B cell (primary cell): ENCODE measurements around the gene CANT1. TPM values are rescaled to one million over a fixed set of nuclear protein-coding genes. Genes with fewer than 3 reads are reported as not detected.

Experiments
- ATAC-seq: fragments of 200-7000 bp; cut with Tn5 transposase; one replicate; pipeline ENCODE4 v1.10.0; 2021; ENCODE audit warnings: low read depth, mild to moderate bottlenecking, moderate number of reproducible peaks, moderate library complexity
- CTCF ChIA-PET: fragments of 350-600 bp; sonication (Branson Sonifier 250); formaldehyde crosslinking; loops from one replicate; lab custom pipeline; 2021; ENCODE audit warnings: antibody characterized with exemption, inconsistent platforms; lab: Charles Lee
- POLR2A ChIA-PET: fragments of 350-600 bp; sonication (Branson Sonifier 250); formaldehyde crosslinking; loops from one replicate; lab custom pipeline; 2021; ENCODE audit warnings: antibody characterized with exemption; lab: Charles Lee
- DNase-seq: peaks from one replicate; pipeline ENCODE4 v3.0.0; 2013
- H2AFZ ChIP-seq: 2 replicates; pipeline ENCODE4 v1.6.1; 2012; ENCODE audit warnings: mild to moderate bottlenecking, low read depth, low read length; ENCODE audit not compliant: insufficient read depth, poor library complexity, severe bottlenecking
- H3K27ac ChIP-seq, 2 donors: 1 replicate in 1 of 2; 2 replicates in 1 of 2; pipeline ENCODE4 v1.5.1; 2012 to 2013; ENCODE audit warnings: low read length in 2 of 2, mild to moderate bottlenecking in 2 of 2, moderate library complexity in 1 of 2
- H3K27me3 ChIP-seq, 4 experiments: fragments of 200-600 bp in 1 of 4; sonication (generic) in 1 of 4; replicated peaks in 1 of 4; 1 replicate in 2 of 4; 2 replicates in 2 of 4; pipeline versions ENCODE4 v1.6.1 to v1.7.0; 2013 to 2016; ENCODE audit warnings: low read length in 3 of 4, mild to moderate bottlenecking in 2 of 4, mixed read lengths in 1 of 4, moderate library complexity in 1 of 4; ENCODE audit not compliant: insufficient read depth in 4 of 4, control insufficient read depth in 3 of 4; ENCODE audit errors: control extremely low read depth in 1 of 4
- H3K36me3 ChIP-seq, 2 experiments: replicated peaks in 1 of 2; 1 replicate in 1 of 2; 2 replicates in 1 of 2; pipeline versions ENCODE4 v1.6.1 to v1.7.1; 2013; ENCODE audit warnings: low read length in 1 of 2; ENCODE audit not compliant: insufficient read depth in 2 of 2, control insufficient read depth in 1 of 2; ENCODE audit errors: control extremely low read depth in 1 of 2, extremely low read depth in 1 of 2
- H3K4me1 ChIP-seq, 2 donors: fragments of 200-600 bp in 1 of 2; sonication (generic) in 1 of 2; 1 replicate in 1 of 2; 2 replicates in 1 of 2; pipeline versions ENCODE4 v1.5.1 to v1.6.1; 2013 to 2017; ENCODE audit warnings: low read length in 2 of 2; ENCODE audit not compliant: control insufficient read depth in 2 of 2, insufficient read depth in 2 of 2
- H3K4me2 ChIP-seq: replicated peaks from 2 replicates; pipeline ENCODE3; 2012; ENCODE audit warnings: mild to moderate bottlenecking, low read depth, low read length; ENCODE audit not compliant: poor library complexity, severe bottlenecking
- H3K4me3 ChIP-seq, 5 experiments: fragments of 200-600 bp in 1 of 5; sonication (generic) in 1 of 5; 1 replicate in 3 of 5; 2 replicates in 2 of 5; pipeline versions ENCODE4 v1.5.1 to v1.7.0; 2011 to 2016; ENCODE audit warnings: low read length in 4 of 5, mild to moderate bottlenecking in 4 of 5, low read depth in 2 of 5, control low read depth in 1 of 5, moderate library complexity in 1 of 5; ENCODE audit not compliant: insufficient read depth in 1 of 5; ENCODE audit errors: control extremely low read depth in 1 of 5, extremely low read depth in 1 of 5
- H3K79me2 ChIP-seq: fragments of 200-600 bp; sonication (generic); one replicate; pipeline ENCODE4 v1.6.0; 2016; ENCODE audit warnings: low read length; ENCODE audit not compliant: control insufficient read depth, insufficient read depth
- H3K9ac ChIP-seq: fragments of 200-600 bp; sonication (generic); 2 replicates; pipeline ENCODE4 v1.6.1; 2017; ENCODE audit warnings: mild to moderate bottlenecking, low read length, moderate library complexity
- H3K9me3 ChIP-seq, 3 donors: one replicate each; pipeline versions ENCODE4 v1.6.1 to v1.7.1; 2013; ENCODE audit warnings: low read length in 2 of 3; ENCODE audit not compliant: control insufficient read depth in 2 of 3, insufficient read depth in 1 of 3; ENCODE audit errors: control extremely low read depth in 1 of 3
- H4K20me1 ChIP-seq: 2 replicates; pipeline ENCODE4 v1.6.0; 2012; ENCODE audit warnings: mild to moderate bottlenecking, low read length; ENCODE audit not compliant: insufficient read depth, control insufficient read depth, poor library complexity, severe bottlenecking
- H3K27ac Mint-ChIP-seq: one replicate; pipeline ENCODE4 v1.8.0; 2021; ENCODE audit warnings: mixed read lengths
- H3K27me3 Mint-ChIP-seq: one replicate; pipeline ENCODE4 v1.8.0; 2021; ENCODE audit warnings: mixed read lengths
- H3K4me1 Mint-ChIP-seq: one replicate; pipeline ENCODE4 v1.8.0; 2021; ENCODE audit warnings: mixed read lengths
- H3K4me3 Mint-ChIP-seq: one replicate; pipeline ENCODE4 v1.8.0; 2021; ENCODE audit warnings: mixed read lengths
- H3K9me3 Mint-ChIP-seq: one replicate; pipeline ENCODE4 v1.8.0; 2022; ENCODE audit warnings: mixed read lengths; ENCODE audit not compliant: insufficient read depth
- EZH2 ChIP-seq: IDR thresholded peaks from 2 replicates; pipeline ENCODE4 v1.6.1; 2012; ENCODE audit warnings: borderline replicate concordance, low read depth, mild to moderate bottlenecking, moderate library complexity, low read length; ENCODE audit not compliant: insufficient read depth, poor library complexity, severe bottlenecking
- WGBS: methylation state at CpG from one replicate; pipeline ENCODE4 v1.1.5; 2013; ENCODE audit warnings: missing lambda C conversion rate; ENCODE audit not compliant: insufficient coverage; 5-methylcytosine and 5-hydroxymethylcytosine counted together
- intact Hi-C: fragments of 100-400 bp; cut with micrococcal nuclease; formaldehyde crosslinking; loops from one replicate; pipeline ENCODE4 v1.10.0; 2022
- polyA plus RNA-seq: library from polyadenylated mRNA; depleted of rRNA; stranded (reverse); fragments of >200 nt; gene quantifications from 2 replicates; pipeline ENCODE4 v1.2.3, GENCODE V29; 2012
- total RNA-seq, 2 donors: library from RNA; stranded (reverse); fragments of 120-200 nt in 1 of 2; gene quantifications; 1 replicate in 1 of 2; 2 replicates in 1 of 2; pipeline versions ENCODE4 v1.2.3 to v1.2.4, GENCODE V29; 2013 to 2022
- TF ChIP-seq, protein P1 (sequence below): fragments of 200-600 bp; IDR thresholded peaks from one replicate; pipeline ENCODE4 v1.8.0; 2022; ENCODE audit warnings: antibody characterized with exemption, mild to moderate bottlenecking

The CANT1 gene
- total and polyA plus RNA-seq, 2 donors (not counting 1 experiment from before 2014, with no cell fraction given) = 17.3 to 44.2 TPM

DNA sequence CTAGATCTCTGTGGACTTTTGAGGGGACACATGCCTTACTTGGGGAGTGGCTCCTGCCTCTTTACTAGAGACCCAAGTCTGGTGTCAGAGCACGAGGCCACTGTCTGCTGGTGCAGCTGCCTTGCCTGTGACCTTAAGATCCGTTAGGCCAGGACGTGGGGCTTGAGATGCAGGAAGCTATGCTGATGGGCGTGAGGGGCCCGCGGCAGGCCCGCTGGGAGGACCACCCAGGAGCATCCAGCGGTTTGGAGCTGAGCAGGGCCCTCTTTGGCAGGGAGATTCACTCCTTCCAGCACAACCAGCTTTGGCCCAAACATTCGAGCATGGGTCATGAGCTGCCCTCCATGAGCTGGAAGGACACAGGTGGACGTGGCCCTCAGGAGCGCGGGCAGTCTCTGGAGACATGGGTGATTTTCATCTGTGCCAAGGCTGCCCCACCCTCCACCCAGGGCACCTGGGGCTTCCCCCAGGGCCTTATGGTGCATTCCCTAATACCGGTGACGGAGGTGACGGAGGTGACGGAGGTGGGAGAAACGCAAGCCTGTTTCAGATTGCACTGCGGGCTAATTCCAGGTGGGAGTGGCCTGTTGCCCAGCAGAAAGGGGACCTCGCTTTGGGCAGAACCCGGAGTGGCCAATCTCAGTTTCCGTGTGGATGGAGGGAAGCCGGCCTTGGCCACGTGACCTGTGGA lies 42.5 kb downstream of the CANT1 start:
- CTCF ChIA-PET = interaction anchor here (1.4 to 7.1 kb wide), 3 partner anchors 9 to 102 kb away, joined by 3 to 119 read pairs (median 19); no protein-coding TSS in a partner anchor
- intact Hi-C loops = no loop called here
- H2AFZ ChIP-seq = no peak overlapping the region

More for the DNA sequence above, 42.5 kb downstream of the CANT1 start:
- POLR2A ChIA-PET = no interaction called here
- Histone ChIP-seq H4K20me1 (no peaks in the 10 kb centered on the region), H3K27ac (no peak overlapping the region), H3K9ac (no peak overlapping the region), H3K9me3 (peaks cover 0 to 8% (median 0%) of the 10 kb centered on the region in 3 donors), H3K79me2 (no peaks in the 10 kb centered on the region), H3K4me1 (peaks cover 12 to 23% of the 10 kb centered on the region in 2 donors), H3K4me3 (no peak overlapping the region), H3K27me3 (no peaks in the 10 kb centered on the region), H3K4me2 (no peak overlapping the region), H3K36me3 (no peaks in the 10 kb centered on the region)
- ATAC-seq = no peak
- H3K27me3 Mint-ChIP-seq = peaks cover 3% of the 10 kb centered on the region
- DNase-seq = no peak
- WGBS = 94% methylated on average over 21 of the region's 23 CpGs
- H3K4me3 Mint-ChIP-seq = no peak overlapping the region
- H3K9me3 Mint-ChIP-seq = no peaks in the 10 kb centered on the region
- H3K27ac Mint-ChIP-seq = no peak overlapping the region
- peaks cover 26% of the 10 kb centered on the region for H3K4me1 Mint-ChIP-seq
- TF ChIP-seq, protein P1, sequence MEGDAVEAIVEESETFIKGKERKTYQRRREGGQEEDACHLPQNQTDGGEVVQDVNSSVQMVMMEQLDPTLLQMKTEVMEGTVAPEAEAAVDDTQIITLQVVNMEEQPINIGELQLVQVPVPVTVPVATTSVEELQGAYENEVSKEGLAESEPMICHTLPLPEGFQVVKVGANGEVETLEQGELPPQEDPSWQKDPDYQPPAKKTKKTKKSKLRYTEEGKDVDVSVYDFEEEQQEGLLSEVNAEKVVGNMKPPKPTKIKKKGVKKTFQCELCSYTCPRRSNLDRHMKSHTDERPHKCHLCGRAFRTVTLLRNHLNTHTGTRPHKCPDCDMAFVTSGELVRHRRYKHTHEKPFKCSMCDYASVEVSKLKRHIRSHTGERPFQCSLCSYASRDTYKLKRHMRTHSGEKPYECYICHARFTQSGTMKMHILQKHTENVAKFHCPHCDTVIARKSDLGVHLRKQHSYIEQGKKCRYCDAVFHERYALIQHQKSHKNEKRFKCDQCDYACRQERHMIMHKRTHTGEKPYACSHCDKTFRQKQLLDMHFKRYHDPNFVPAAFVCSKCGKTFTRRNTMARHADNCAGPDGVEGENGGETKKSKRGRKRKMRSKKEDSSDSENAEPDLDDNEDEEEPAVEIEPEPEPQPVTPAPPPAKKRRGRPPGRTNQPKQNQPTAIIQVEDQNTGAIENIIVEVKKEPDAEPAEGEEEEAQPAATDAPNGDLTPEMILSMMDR = no peak
- TF ChIP-seq EZH2 = no peak
